IMR-90 (cell line): Measurements from ENCODE around the gene MTMR3. TPM values are rescaled to one million over a fixed set of nuclear protein-coding genes. Genes with fewer than 3 reads are reported as not detected.

ENCODE experiments used
- ATAC-seq: fragments of 200-7000 bp; cut with Tn5 transposase; 2 replicates; pipeline ENCODE4 v1.9.1; 2020; ENCODE audit warnings: low read depth, mild to moderate bottlenecking, moderate library complexity
- BruUV-seq: library from RNA; stranded (reverse); fragments of 400-500 nt; replicated peaks from 2 replicates; lab custom pipeline; 2021; lab: Mats Ljungman, UMichigan
- CTCF ChIA-PET: fragments of 300-600 bp; formaldehyde crosslinking; extraction: SDS; loops from one replicate; lab custom pipeline; 2021; ENCODE audit warnings: antibody characterized with exemption; lab: Yijun Ruan, JAX
- POLR2A ChIA-PET: fragments of 300-600 bp; sonication (Branson Sonifier 250); formaldehyde crosslinking; loops from one replicate; lab custom pipeline; 2022; ENCODE audit warnings: antibody characterized with exemption; ENCODE audit not compliant: unreplicated experiment; lab: Charles Lee
- DNase-seq: peaks from one replicate; pipeline ENCODE4 v3.0.0; 2013
- H2AFZ ChIP-seq: replicated peaks from 2 replicates; pipeline ENCODE3; 2013; ENCODE audit warnings: low read length, mild to moderate bottlenecking; ENCODE audit not compliant: poor library complexity
- H2AK5ac ChIP-seq: 2 replicates; pipeline ENCODE4 v1.6.1; 2013; ENCODE audit warnings: low read depth, low read length, inconsistent platforms
- H2AK9ac ChIP-seq: replicated peaks from 2 replicates; pipeline ENCODE3; 2013; ENCODE audit warnings: mild to moderate bottlenecking, low read depth, low read length, moderate library complexity; ENCODE audit not compliant: poor library complexity
- H2BK120ac ChIP-seq: 2 replicates; pipeline ENCODE4 v1.6.1; 2013; ENCODE audit warnings: low read depth, low read length, inconsistent platforms
- H2BK15ac ChIP-seq: 3 replicates; pipeline ENCODE4 v1.6.1; 2013; ENCODE audit warnings: low read depth, low read length, inconsistent platforms
- H2BK20ac ChIP-seq: 2 replicates; pipeline ENCODE4 v1.6.1; 2013; ENCODE audit warnings: low read depth, mild to moderate bottlenecking, inconsistent platforms, low read length, moderate library complexity
- H2BK5ac ChIP-seq: 2 replicates; pipeline ENCODE4 v1.6.1; 2013; ENCODE audit warnings: mild to moderate bottlenecking, low read depth, low read length, inconsistent platforms; ENCODE audit not compliant: poor library complexity, severe bottlenecking
- H3K14ac ChIP-seq: replicated peaks from 2 replicates; pipeline ENCODE4 v1.6.1; 2013; ENCODE audit warnings: low read depth, low read length, inconsistent platforms
- H3K18ac ChIP-seq: 2 replicates; pipeline ENCODE4 v1.6.1; 2013; ENCODE audit warnings: low read depth, low read length, control low read depth
- H3K23ac ChIP-seq: 2 replicates; pipeline ENCODE4 v1.6.1; 2013; ENCODE audit warnings: low read depth, low read length, inconsistent platforms
- H3K27ac ChIP-seq: 2 replicates; pipeline ENCODE4 v1.5.1; 2013; ENCODE audit warnings: mild to moderate bottlenecking, control low read depth, low read length; ENCODE audit not compliant: insufficient read depth
- H3K27me3 ChIP-seq: 2 replicates; pipeline ENCODE4 v1.6.1; 2013; ENCODE audit warnings: low read length; ENCODE audit not compliant: control insufficient read depth, insufficient read depth
- H3K36me3 ChIP-seq: 2 replicates; pipeline ENCODE4 v1.6.1; 2013; ENCODE audit warnings: low read length, mixed read lengths; ENCODE audit not compliant: control insufficient read depth, insufficient read depth
- H3K4ac ChIP-seq: 2 replicates; pipeline ENCODE4 v1.6.1; 2013; ENCODE audit warnings: low read depth, low read length, inconsistent platforms
- H3K4me1 ChIP-seq: 2 replicates; pipeline ENCODE4 v1.6.1; 2013; ENCODE audit warnings: low read length, mixed read lengths; ENCODE audit not compliant: control insufficient read depth, insufficient read depth
- H3K4me2 ChIP-seq: 2 replicates; pipeline ENCODE4 v1.6.1; 2013; ENCODE audit warnings: low read depth, mild to moderate bottlenecking, control low read depth, low read length, moderate library complexity
- H3K4me3 ChIP-seq: 2 replicates; pipeline ENCODE4 v1.5.1; 2013; ENCODE audit warnings: low read depth, mild to moderate bottlenecking, control low read depth, low read length, moderate library complexity; ENCODE audit not compliant: insufficient read depth
- H3K56ac ChIP-seq: 2 replicates; pipeline ENCODE4 v1.6.1; 2013; ENCODE audit warnings: low read length, inconsistent platforms; ENCODE audit not compliant: insufficient read depth; ENCODE audit errors: extremely low read depth
- H3K79me1 ChIP-seq, 2 experiments: 2 replicates each; pipeline ENCODE4 v1.6.1; 2013; ENCODE audit warnings: low read length in 2 of 2, inconsistent platforms in 1 of 2, low read depth in 1 of 2
- H3K9ac ChIP-seq: 2 replicates; pipeline ENCODE4 v1.6.1; 2013; ENCODE audit warnings: low read depth, low read length, control low read depth
- H3K9me1 ChIP-seq: 2 replicates; pipeline ENCODE4 v1.6.1; 2013; ENCODE audit warnings: low read length, inconsistent platforms; ENCODE audit not compliant: insufficient read depth
- H3K9me3 ChIP-seq: 2 replicates; pipeline ENCODE4 v1.6.1; 2013; ENCODE audit warnings: low read length; ENCODE audit not compliant: control insufficient read depth, insufficient read depth
- H4K20me1 ChIP-seq: 2 replicates; pipeline ENCODE4 v1.6.1; 2013; ENCODE audit warnings: low read length, inconsistent platforms; ENCODE audit not compliant: insufficient read depth
- H4K5ac ChIP-seq: 2 replicates; pipeline ENCODE4 v1.6.1; 2013; ENCODE audit warnings: mild to moderate bottlenecking, low read depth, low read length, control low read depth
- H4K8ac ChIP-seq, 2 experiments: 2 replicates each; pipeline ENCODE4 v1.6.1; 2013; ENCODE audit warnings: low read depth in 2 of 2, low read length in 2 of 2, control low read depth in 1 of 2, inconsistent platforms in 1 of 2
- H4K91ac ChIP-seq: 2 replicates; pipeline ENCODE4 v1.6.1; 2013; ENCODE audit warnings: low read depth, low read length, inconsistent platforms; ENCODE audit not compliant: insufficient read depth
- BHLHE40 ChIP-seq: fragments of 150-350 bp; IDR thresholded peaks from 2 replicates; pipeline ENCODE4 v1.6.1; 2016; ENCODE audit warnings: mild to moderate bottlenecking, low read depth, low read length
- CHD1 ChIP-seq: IDR thresholded peaks from 2 replicates; pipeline ENCODE4 v1.6.1; 2012; ENCODE audit warnings: low read depth, low read length, improper control_type of control experiment
- FOS ChIP-seq: fragments of 150-350 bp; IDR thresholded peaks from 2 replicates; pipeline ENCODE4 v1.6.1; 2016; ENCODE audit warnings: low read depth, low read length
- MAFK ChIP-seq: IDR thresholded peaks from 2 replicates; pipeline ENCODE4 v1.6.1; 2012; ENCODE audit warnings: low read depth, low read length, improper control_type of control experiment
- MAZ ChIP-seq: IDR thresholded peaks from 2 replicates; pipeline ENCODE4 v1.6.1; 2012; ENCODE audit warnings: low read depth, mild to moderate bottlenecking, low read length, improper control_type of control experiment, moderate library complexity, borderline replicate concordance
- MXI1 ChIP-seq: IDR thresholded peaks from 2 replicates; pipeline ENCODE4 v1.6.1; 2012; ENCODE audit warnings: low read depth, mild to moderate bottlenecking, low read length, moderate library complexity, borderline replicate concordance
- NFE2L2 ChIP-seq: fragments of 150-350 bp; IDR thresholded peaks from 2 replicates; pipeline ENCODE4 v1.6.1; 2016; ENCODE audit warnings: low read depth, mild to moderate bottlenecking, low read length
- POLR2A ChIP-seq: IDR thresholded peaks from 2 replicates; pipeline ENCODE4 v1.6.1; 2012; ENCODE audit warnings: mild to moderate bottlenecking, low read depth, low read length
- WGBS, 2 experiments: methylation state at CpG; one replicate each; pipeline versions ENCODE4 v1.1.5 to v1.1.7; 2013; ENCODE audit warnings: missing lambda C conversion rate in 2 of 2; ENCODE audit not compliant: insufficient read length in 1 of 2; ENCODE audit errors: extremely low coverage in 2 of 2; 5-methylcytosine and 5-hydroxymethylcytosine counted together
- dilution Hi-C: fragments of 300-500 bp; cut with HindIII; formaldehyde crosslinking; loops from one replicate; pipeline ENCODE4 v1.14.3; 2018; ENCODE audit warnings: low sequenced_read_pairs; ENCODE audit not compliant: unreplicated experiment
- in situ Hi-C: fragments of 300-500 bp; cut with MboI; formaldehyde crosslinking; loops from 3 replicates; pipeline ENCODE4 v1.14.3; 2019; ENCODE audit warnings: low sequenced_read_pairs, inconsistent platforms, mixed read lengths
- intact Hi-C: fragments of 100-400 bp; cut with micrococcal nuclease; formaldehyde crosslinking; loops from 2 replicates; pipeline ENCODE4 v1.10.0; 2022
- polyA plus RNA-seq, 3 experiments: library from polyadenylated mRNA; depleted of rRNA; stranded (reverse); fragments of >200 nt; gene quantifications; 2 replicates each; pipeline ENCODE4 v1.2.3, GENCODE V29; 2012; ENCODE audit warnings: low replicate concordance in 1 of 3
- total RNA-seq: library from RNA; depleted of rRNA; stranded (reverse); fragments of >200 nt; gene quantifications from 2 replicates; pipeline ENCODE4 v1.2.3, GENCODE V29; 2012
- TF ChIP-seq, protein P1 (sequence below): fragments of 150-350 bp; IDR thresholded peaks from 2 replicates; pipeline ENCODE4 v1.6.1; 2017; ENCODE audit warnings: mild to moderate bottlenecking, antibody characterized with exemption, low read length, low read depth
- TF ChIP-seq, protein P2 (sequence below): fragments of 150-350 bp; IDR thresholded peaks from 2 replicates; pipeline ENCODE4 v1.6.1; 2016; ENCODE audit warnings: low read depth, mild to moderate bottlenecking, low read length, moderate library complexity, borderline replicate concordance

Gene MTMR3
- total and polyA plus RNA-seq, 2 of the 4 experiments (the other 2 are of a cell fraction), result 21.3 to 29.4 TPM

DNA sequence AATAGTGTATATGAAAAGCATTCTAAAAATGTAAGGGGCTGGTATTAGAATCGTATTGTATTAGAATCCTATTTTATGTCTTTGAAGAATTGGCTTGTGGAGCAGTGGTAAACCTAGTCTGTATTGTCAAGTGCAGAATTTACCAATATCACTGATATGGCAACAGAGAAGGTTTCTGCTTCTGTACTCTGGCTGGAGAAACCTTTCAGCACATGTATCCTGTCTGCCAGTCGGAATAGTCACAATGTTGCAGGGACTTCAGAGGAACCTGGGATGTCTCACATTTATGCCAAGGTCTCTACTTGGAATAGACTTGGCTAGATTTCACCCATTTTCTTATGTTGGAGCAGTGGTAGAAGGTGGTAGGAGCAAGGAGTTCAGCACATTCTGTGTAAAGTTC is 4.4 kb downstream of the MTMR3 start:
- H2BK15ac ChIP-seq, result no peak overlapping the region
- peaks cover 5% of the 10 kb centered on the region for H3K4me1 ChIP-seq
- CTCF ChIA-PET, result no interaction called here
- intact Hi-C loops (loop anchor here (5.0 kb wide), 1 partner anchor 105 kb away; no protein-coding TSS in a partner anchor), dilution Hi-C loops (no loop called here), in situ Hi-C loops (no loop called here)
- H4K5ac ChIP-seq, result no peak overlapping the region
- no peak overlapping the region for H3K4me3 ChIP-seq
- H2AFZ ChIP-seq, result no peak overlapping the region
- H2BK120ac ChIP-seq, result no peak overlapping the region
- H3K4ac ChIP-seq, result no peak overlapping the region
- no peaks in the 10 kb centered on the region for H3K9me3 ChIP-seq
- no peaks in the 10 kb centered on the region for H3K27me3 ChIP-seq
- no peak overlapping the region for H3K18ac ChIP-seq
- no peak overlapping the region for H2AK5ac ChIP-seq
- peak overlapping the region; percentile 37; the same call in 1 of the 2 replicates for H3K23ac ChIP-seq
- no peak overlapping the region for H4K8ac ChIP-seq
- WGBS, 2 experiments, result 100% methylated on average over 1 of the region's 2 CpGs; no CpG with 5 or more reads in 1 of the 2 experiments
- no peak overlapping the region for H2BK5ac ChIP-seq
- H4K91ac ChIP-seq, result no peak overlapping the region
- no peaks in the 10 kb centered on the region for H3K36me3 ChIP-seq
- peak overlapping the region; percentile 31; the same call in 1 of the 2 replicates for H3K14ac ChIP-seq
- H3K4me2 ChIP-seq, result no peak overlapping the region
- peaks cover 3% of the 10 kb centered on the region for H3K9me1 ChIP-seq
- no peak overlapping the region for H2BK20ac ChIP-seq
- H3K79me1 ChIP-seq, result peaks cover 13 to 55% of the 10 kb centered on the region in 2 experiments
- H2AK9ac ChIP-seq, result no peak overlapping the region
- no TSS peak for BruUV-seq
- TF ChIP-seq FOS (no peak), NFE2L2 (no peak), BHLHE40 (no peak), POLR2A (no peak), CHD1 (no peak), MXI1 (no peak), MAZ (no peak), MAFK (no peak)
- TF ChIP-seq, protein P1, sequence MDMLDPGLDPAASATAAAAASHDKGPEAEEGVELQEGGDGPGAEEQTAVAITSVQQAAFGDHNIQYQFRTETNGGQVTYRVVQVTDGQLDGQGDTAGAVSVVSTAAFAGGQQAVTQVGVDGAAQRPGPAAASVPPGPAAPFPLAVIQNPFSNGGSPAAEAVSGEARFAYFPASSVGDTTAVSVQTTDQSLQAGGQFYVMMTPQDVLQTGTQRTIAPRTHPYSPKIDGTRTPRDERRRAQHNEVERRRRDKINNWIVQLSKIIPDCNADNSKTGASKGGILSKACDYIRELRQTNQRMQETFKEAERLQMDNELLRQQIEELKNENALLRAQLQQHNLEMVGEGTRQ, result no peak
- TF ChIP-seq, protein P2, sequence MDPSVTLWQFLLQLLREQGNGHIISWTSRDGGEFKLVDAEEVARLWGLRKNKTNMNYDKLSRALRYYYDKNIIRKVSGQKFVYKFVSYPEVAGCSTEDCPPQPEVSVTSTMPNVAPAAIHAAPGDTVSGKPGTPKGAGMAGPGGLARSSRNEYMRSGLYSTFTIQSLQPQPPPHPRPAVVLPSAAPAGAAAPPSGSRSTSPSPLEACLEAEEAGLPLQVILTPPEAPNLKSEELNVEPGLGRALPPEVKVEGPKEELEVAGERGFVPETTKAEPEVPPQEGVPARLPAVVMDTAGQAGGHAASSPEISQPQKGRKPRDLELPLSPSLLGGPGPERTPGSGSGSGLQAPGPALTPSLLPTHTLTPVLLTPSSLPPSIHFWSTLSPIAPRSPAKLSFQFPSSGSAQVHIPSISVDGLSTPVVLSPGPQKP, result no peak
- ATAC-seq (no peak), DNase-seq (no peak)
- POLR2A ChIA-PET, result no interaction called here
- peaks cover 75% of the 10 kb centered on the region for H4K20me1 ChIP-seq
- no peak overlapping the region for H3K9ac ChIP-seq
- H3K56ac ChIP-seq, result no peak overlapping the region
- H3K27ac ChIP-seq, result no peak overlapping the region
